GM12864 (cell line): Measurements from ENCODE around the gene EEF2KMT.

Source experiments
- DNase-seq: peaks from one replicate; pipeline ENCODE4 v3.0.0-alpha.2; 2011; ENCODE audit warnings: low read depth
- H3K4me3 ChIP-seq: 2 replicates; pipeline ENCODE4 v1.5.1; 2011; ENCODE audit warnings: mild to moderate bottlenecking, low read depth, low read length, control low read depth
- CTCF ChIP-seq: IDR thresholded peaks from 2 replicates; pipeline ENCODE4 v1.5.1; 2011; ENCODE audit warnings: low read depth, mild to moderate bottlenecking, moderate library complexity, low read length, control low read depth, inconsistent platforms; ENCODE audit errors: missing control alignments

EEF2KMT gene

DNA sequence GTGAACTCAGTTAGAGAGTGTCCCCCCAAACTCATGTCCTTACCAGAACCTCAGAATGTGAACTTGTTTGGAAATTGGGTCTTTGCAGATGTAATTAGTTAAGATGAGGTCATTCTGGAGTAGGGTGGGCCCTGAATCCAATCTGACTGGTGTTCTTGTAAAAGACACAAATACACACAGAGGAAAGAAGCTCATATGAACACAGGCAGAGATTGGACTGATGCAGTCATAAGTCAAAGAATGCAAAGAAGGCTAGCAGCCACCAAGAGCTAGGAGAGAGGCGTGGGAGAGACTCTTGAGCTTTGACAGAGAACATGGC, 61.7 kb downstream of the EEF2KMT start:
- no peak for TF ChIP-seq CTCF
- H3K4me3 ChIP-seq, result no peak overlapping the region
- DNase-seq, result no peak
